CD4-positive, alpha-beta T cell treated with Interleukin-17A for 1 hour (primary cell): ENCODE measurements around the gene CCSAP.
"Not testable (repeated sequence)": the region's sequence is repeated elsewhere in the genome, so short reads cannot be mapped to it uniquely, and the experiment has no call there.

Source experiments
- DNase-seq: peaks from one replicate; pipeline ENCODE4 v3.0.0-alpha.2; 2020

CCSAP gene

DNA sequence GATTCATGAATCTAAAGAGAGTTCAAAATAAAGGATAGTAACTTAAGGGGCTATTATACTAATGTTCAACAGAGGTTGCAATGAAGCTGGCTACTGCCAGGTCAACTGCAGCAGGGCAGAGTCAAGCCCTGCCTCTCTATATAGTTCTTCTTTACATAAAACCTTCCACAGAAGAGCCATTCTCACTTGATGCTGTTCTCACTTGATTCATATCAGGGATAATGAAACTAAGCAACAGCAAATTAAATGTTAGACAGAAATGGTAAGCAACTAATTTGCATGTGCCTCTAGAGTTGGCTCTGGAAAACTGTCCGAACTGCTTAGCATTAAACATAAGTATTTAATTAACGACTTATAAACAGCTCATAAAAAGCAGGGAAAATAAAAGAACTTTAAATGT, 17.4 kb downstream of the CCSAP start:
- no peak for DNase-seq

DNA sequence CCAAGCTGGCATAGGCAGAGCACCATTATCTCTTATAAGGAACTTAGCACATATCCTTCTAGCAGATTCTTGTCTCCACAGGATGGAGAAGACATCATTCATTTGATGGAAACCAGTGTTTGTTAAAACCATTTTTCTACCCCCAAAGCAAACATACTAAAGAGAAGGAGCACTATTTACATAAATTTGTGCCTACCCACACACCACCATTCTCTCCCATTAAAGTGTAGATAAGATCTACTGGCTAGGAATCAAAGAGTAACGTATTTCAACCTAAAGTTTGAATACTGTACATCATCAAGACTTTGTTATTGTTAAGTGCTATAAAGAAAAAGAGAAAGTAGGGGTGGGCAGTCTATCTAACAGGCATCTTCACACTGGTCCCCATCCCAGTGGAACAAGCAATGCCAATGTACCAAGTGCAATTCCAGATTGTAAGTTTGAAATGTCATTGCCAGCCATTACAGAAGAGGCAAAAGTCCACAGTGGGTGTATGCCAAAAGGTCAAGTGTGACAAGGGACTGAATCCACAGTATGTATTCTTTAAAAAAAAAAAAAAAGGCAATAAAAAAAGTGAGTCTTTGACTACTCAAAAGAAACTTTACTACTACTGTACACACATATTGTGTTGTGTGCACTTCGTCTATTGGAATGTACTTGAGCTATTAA, 18.8 kb downstream of the CCSAP start:
- DNase-seq = no peak

DNA sequence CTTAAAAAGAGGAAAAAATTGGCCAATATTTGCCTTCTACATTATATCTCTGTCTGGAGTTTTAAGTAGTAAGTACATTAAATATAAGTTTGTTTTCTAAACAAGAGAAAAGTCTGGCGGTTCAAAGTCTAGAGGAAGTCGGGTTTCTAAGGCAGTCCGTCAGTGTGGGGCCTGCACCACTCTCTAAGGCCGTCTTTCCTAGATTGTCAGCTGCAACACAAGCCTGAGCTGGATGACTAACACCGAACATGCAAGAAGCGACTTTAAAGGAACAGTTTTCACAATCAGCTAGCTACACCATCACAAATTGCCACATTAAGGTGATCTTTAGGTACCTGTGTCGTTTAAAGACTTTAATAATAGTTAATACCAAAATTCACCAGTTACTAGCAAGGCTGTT, 19.6 kb downstream of the CCSAP start:
- no peak for DNase-seq

DNA sequence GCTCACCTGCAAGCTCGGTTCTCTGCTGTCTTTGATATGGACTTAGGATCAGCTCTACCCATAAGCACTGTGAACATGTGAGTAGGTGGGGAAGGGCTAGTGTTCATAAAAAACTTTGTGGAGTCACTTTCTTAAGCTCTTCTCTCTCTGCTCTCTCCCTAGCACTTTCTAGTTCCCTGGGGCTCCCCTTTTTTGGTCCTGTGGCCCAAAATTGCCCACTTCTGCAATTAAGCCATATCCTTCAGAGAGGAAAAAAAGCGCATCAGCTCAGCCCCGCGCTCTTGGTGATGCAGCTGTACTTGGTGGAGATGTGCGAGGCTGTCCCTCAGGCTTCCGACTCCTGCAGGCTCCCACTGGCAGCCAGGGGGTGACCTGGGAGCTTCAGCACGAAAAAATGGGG, 23.4 kb downstream of the CCSAP start:
- DNase-seq = no peak

DNA sequence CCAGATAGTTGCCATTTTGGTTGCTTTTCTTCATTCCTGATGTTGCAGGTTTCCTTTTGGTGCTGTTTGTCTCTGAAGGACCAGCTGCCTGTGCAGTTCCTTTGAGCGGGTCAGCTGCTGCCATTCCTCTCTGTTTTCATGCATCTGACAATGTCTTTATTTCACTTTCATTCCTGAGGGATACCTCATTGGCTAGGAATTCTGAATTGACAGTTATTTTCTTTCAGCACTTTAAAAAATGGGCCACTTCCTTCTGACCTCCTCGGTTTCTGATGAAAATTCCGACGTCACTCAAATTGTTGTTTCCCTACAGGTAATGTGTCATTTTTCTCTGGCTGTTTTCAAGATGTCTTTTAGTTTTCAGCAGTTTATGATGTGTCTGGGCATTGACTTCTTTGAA, 24.8 kb downstream of the CCSAP start:
- no peak for DNase-seq

DNA sequence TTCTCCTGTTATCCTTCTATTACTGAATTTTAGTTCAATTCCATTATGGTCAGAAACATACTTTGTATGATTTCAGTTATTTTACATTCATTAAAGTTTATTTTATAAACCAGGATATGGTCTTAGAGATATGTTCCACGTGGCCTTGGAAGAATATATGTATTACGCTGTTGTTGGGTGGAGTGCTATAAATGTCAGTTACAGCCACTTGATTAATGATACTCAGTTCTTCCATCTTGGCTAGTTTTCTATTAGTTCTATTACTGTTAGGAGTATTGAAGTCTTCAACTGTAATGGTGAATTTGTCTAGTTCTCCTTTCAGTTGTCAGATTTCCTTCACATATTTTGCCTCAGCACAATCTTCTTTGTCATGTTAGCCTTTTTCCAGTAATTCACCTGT, 26.7 kb downstream of the CCSAP start:
- DNase-seq = no peak

- DNase-seq = no peak
These were observed 32.0 kb downstream of the CCSAP start for GRCh38 chr1:229310833-229311232.

GRCh38 chr1:229309684-229310083, 33.2 kb downstream of the CCSAP start:
- DNase-seq = no peak

DNA sequence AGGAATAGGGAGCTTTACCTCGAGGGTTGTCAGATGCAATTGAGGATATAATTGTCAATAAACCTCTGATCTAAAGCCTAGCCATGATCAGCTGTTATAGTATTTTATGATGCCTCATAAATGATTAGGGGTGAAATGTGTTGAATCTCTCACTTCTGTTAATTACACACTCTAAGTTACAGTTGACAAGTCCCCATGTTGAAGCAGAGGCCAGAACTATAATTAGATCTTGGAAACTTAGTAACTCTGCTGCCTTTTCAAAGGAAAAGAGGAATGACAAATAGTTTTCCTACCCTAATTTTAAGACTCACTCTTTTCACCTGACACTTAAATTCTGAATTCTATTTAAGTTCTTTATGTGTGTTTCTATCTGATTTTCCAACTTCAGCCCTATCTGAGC, 33.8 kb downstream of the CCSAP start:
- no peak for DNase-seq

GRCh38 chr1:229305392-229305791, 37.5 kb downstream of the CCSAP start:
- DNase-seq = no peak

DNA sequence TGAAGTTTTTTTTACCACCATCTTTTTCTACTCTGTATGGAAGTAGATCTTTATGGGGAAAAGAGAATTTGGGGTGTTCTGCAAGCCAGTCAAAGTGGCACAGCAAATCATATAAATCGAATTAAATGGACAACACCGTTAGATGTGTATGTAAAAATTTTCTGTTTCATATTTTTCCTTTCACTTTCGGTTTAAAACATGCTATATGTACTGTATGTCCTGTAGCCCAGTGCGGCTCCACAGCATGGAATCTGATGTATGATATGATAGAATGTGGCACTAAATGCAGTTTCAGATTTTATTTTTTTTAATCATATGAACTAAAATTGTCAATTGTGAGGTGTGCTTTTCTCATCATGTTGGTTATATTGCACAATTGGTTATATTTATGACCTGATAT, 39.0 kb downstream of the CCSAP start:
- no peak for DNase-seq

GRCh38 chr1:229302740-229303139, 40.1 kb downstream of the CCSAP start:
- DNase-seq = no peak

- DNase-seq = no peak
These were observed 42.6 kb downstream of the CCSAP start for GRCh38 chr1:229300099-229300757.

GRCh38 chr1:229298887-229299503, 43.9 kb downstream of the CCSAP start:
- no peak for DNase-seq

- DNase-seq = no peak
These were observed 44.4 kb downstream of the CCSAP start for GRCh38 chr1:229298420-229298819.

- DNase-seq = no peak
These were observed 45.1 kb downstream of the CCSAP start for GRCh38 chr1:229297746-229298145.

GRCh38 chr1:229296541-229296941, 46.3 kb downstream of the CCSAP start:
- no peak for DNase-seq

GRCh38 chr1:229295745-229296144, 47.1 kb downstream of the CCSAP start:
- DNase-seq = no peak

DNA sequence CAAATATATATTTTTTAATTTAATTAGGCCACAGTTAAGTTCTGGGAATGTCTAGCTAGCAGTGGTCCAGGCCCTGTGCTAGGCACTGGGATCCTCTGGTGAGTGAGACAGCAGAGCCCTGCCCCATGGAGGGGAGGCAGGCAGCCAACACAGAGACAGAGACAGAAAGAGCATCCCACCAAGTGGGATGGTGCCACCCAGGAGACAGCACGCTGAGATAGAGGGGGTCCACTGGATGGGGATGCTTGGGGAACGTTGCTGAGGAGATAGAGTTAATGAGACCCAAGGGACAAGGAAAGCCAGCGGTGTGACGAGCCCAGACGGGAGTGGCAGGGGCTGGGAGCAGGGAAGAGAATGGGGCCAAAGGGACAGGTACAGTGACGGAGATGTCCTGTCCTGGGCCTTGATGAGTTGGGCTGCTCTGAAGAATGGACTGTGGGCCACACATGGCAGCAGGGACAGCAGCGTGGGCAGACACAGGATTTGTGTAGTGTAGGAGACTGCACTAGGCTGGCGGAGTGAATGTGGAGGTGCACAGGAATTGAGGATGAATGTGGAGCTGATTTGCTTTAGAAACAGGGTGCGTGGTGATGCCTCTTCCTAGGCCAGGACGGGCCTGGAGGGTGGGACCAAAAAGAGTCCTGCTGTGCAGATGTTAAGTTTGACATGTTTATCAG, 49.2 kb downstream of the CCSAP start:
- DNase-seq = no peak

DNA sequence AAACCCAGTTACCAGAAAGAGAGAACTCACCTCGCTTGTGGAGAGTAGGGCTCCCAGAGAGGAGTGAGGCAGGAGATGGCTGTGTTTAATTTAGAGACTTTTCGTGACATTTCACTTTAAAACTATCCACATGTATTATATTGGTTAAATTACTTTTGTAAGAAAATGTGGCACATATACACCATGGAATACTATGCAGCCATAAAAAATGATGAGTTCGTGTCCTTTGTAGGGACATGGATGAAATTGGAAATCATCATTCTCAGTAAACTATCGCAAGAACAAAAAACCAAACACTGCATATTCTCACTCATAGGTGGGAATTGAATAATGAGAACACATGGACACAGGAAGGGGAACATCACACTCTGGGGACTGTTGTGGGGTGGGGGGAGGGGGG, 51.2 kb downstream of the CCSAP start:
- DNase-seq = not testable (repeated sequence)

GRCh38 chr1:229288516-229288915, 54.3 kb downstream of the CCSAP start:
- DNase-seq = no peak

- no peak for DNase-seq
These were observed 55.6 kb downstream of the CCSAP start for GRCh38 chr1:229287267-229287666.

GRCh38 chr1:229286099-229286766, 56.6 kb downstream of the CCSAP start:
- no peak for DNase-seq
